IPS-18a (cell line): ENCODE results near the gene TSPYL1.
"Not testable (repeated sequence)": the region's sequence is repeated elsewhere in the genome, so short reads cannot be mapped to it uniquely, and the experiment has no call there.

Experiments used
- H3K27ac ChIP-seq: one replicate; pipeline ENCODE4 v1.5.1; 2013; ENCODE audit warnings: low read length
- H3K27me3 ChIP-seq: one replicate; pipeline ENCODE4 v1.6.1; 2013; ENCODE audit warnings: mild to moderate bottlenecking, low read length; ENCODE audit not compliant: control insufficient read depth, insufficient read depth
- H3K36me3 ChIP-seq: one replicate; pipeline ENCODE4 v1.6.1; 2013; ENCODE audit warnings: low read depth, low read length; ENCODE audit not compliant: control insufficient read depth
- H3K4me1 ChIP-seq: one replicate; pipeline ENCODE4 v1.6.1; 2013; ENCODE audit warnings: low read depth, low read length; ENCODE audit not compliant: control insufficient read depth
- H3K4me3 ChIP-seq: one replicate; pipeline ENCODE4 v1.5.1; 2013; ENCODE audit warnings: low read length
- H3K9ac ChIP-seq: one replicate; pipeline ENCODE4 v1.6.1; 2013; ENCODE audit warnings: mild to moderate bottlenecking, low read length, moderate library complexity
- H3K9me3 ChIP-seq: one replicate; pipeline ENCODE4 v1.6.1; 2013; ENCODE audit warnings: low read depth, low read length; ENCODE audit not compliant: control insufficient read depth

TSPYL1 gene

GRCh38 chr6:116279232-116280160, at the start of gene TSPYL1:
Gene TSPYL1 (minus strand): TSS chr6:116279930. CDS start chr6:116279830, 100 bp downstream.
- Histone ChIP-seq H3K9me3 (no peaks in the 10 kb centered on the region), H3K27ac (peak within 1 kb of the TSS; percentile 97), H3K9ac (peak within 1 kb of the TSS; percentile 97), H3K4me3 (peak within 1 kb of the TSS; percentile 95), H3K36me3 (no peaks in the 10 kb centered on the region), H3K4me1 (peaks cover 23% of the 10 kb centered on the region), H3K27me3 (no peaks in the 10 kb centered on the region)

GRCh38 chr6:116329156-116329555, 49.4 kb upstream of the TSPYL1 start:
- Histone ChIP-seq H3K36me3 (no peaks in the 10 kb centered on the region), H3K27ac (no peak overlapping the region), H3K4me3 (no peak overlapping the region), H3K9me3 (no peaks in the 10 kb centered on the region), H3K9ac (no peak overlapping the region), H3K4me1 (peaks cover 44% of the 10 kb centered on the region), H3K27me3 (no peaks in the 10 kb centered on the region)

- Histone ChIP-seq H3K9ac (peak overlapping the region; percentile 16), H3K9me3 (no peaks in the 10 kb centered on the region), H3K36me3 (no peaks in the 10 kb centered on the region), H3K4me3 (peak overlapping the region; percentile 21), H3K4me1 (peaks cover 51% of the 10 kb centered on the region), H3K27ac (peak overlapping the region; percentile 32), H3K27me3 (no peaks in the 10 kb centered on the region)
Measured at GRCh38 chr6:116328528-116328903, 48.8 kb upstream of the TSPYL1 start.

GRCh38 chr6:116327803-116328527, 48.2 kb upstream of the TSPYL1 start:
- H3K4me1 ChIP-seq = peaks cover 56% of the 10 kb centered on the region

GRCh38 chr6:116326996-116327395, 47.3 kb upstream of the TSPYL1 start:
- Histone ChIP-seq H3K27ac (peak overlapping the region; percentile 32), H3K36me3 (no peaks in the 10 kb centered on the region), H3K9ac (no peak overlapping the region), H3K4me1 (peaks cover 61% of the 10 kb centered on the region), H3K27me3 (no peaks in the 10 kb centered on the region), H3K9me3 (no peaks in the 10 kb centered on the region), H3K4me3 (no peak overlapping the region)

More at GRCh38 chr6:116327803-116328527, 48.2 kb upstream of the TSPYL1 start:
- Histone ChIP-seq H3K4me3 (peak overlapping the region; percentile 21), H3K9me3 (no peaks in the 10 kb centered on the region), H3K36me3 (no peaks in the 10 kb centered on the region), H3K27me3 (no peaks in the 10 kb centered on the region), H3K9ac (peak overlapping the region; percentile 16), H3K27ac (peak overlapping the region; percentile 32)

- Histone ChIP-seq H3K36me3 (no peaks in the 10 kb centered on the region), H3K9ac (no peak overlapping the region), H3K4me1 (peaks cover 61% of the 10 kb centered on the region), H3K27ac (no peak overlapping the region), H3K9me3 (no peaks in the 10 kb centered on the region), H3K27me3 (no peaks in the 10 kb centered on the region), H3K4me3 (no peak overlapping the region)
Measured at GRCh38 chr6:116326181-116326671, 46.5 kb upstream of the TSPYL1 start.

GRCh38 chr6:116325634-116326132, 46.0 kb upstream of the TSPYL1 start:
- H3K9me3 ChIP-seq, H3K27me3 ChIP-seq, H3K4me3 ChIP-seq, H3K36me3 ChIP-seq, H3K9ac ChIP-seq, H3K27ac ChIP-seq: not testable (repeated sequence)
- H3K4me1 ChIP-seq = peaks cover 61% of the 10 kb centered on the region

GRCh38 chr6:116323863-116324262, 44.1 kb upstream of the TSPYL1 start:
- Histone ChIP-seq H3K36me3 (no peaks in the 10 kb centered on the region), H3K4me1 (peaks cover 58% of the 10 kb centered on the region), H3K27me3 (no peaks in the 10 kb centered on the region), H3K9ac (peak overlapping the region; percentile 45), H3K4me3 (peak overlapping the region; percentile 39), H3K9me3 (no peaks in the 10 kb centered on the region), H3K27ac (peak overlapping the region; percentile 85)

- peaks cover 40% of the 10 kb centered on the region for H3K4me1 ChIP-seq
- H3K36me3 ChIP-seq, H3K9ac ChIP-seq, H3K27ac ChIP-seq, H3K27me3 ChIP-seq, H3K9me3 ChIP-seq, H3K4me3 ChIP-seq: not testable (repeated sequence)
Measured at GRCh38 chr6:116321933-116322332, 42.2 kb upstream of the TSPYL1 start.

GRCh38 chr6:116316772-116317467, 37.2 kb upstream of the TSPYL1 start:
- no peak overlapping the region for H3K27ac ChIP-seq
- H3K9ac ChIP-seq = no peak overlapping the region
- H3K27me3 ChIP-seq = no peaks in the 10 kb centered on the region
- H3K9me3 ChIP-seq = no peaks in the 10 kb centered on the region
- no peaks in the 10 kb centered on the region for H3K36me3 ChIP-seq
- H3K4me3 ChIP-seq = no peak overlapping the region
- no peaks in the 10 kb centered on the region for H3K4me1 ChIP-seq

- Histone ChIP-seq H3K9ac (no peak overlapping the region), H3K27me3 (no peaks in the 10 kb centered on the region), H3K36me3 (no peaks in the 10 kb centered on the region), H3K9me3 (no peaks in the 10 kb centered on the region), H3K4me1 (no peaks in the 10 kb centered on the region), H3K27ac (no peak overlapping the region), H3K4me3 (no peak overlapping the region)
Measured at GRCh38 chr6:116314878-116315277, 35.1 kb upstream of the TSPYL1 start.
